HCT116 (cell line): ENCODE measurements around the gene CHAMP1. TPM values are rescaled to one million over a fixed set of nuclear protein-coding genes. Genes with fewer than 3 reads are reported as not detected.
A peak's percentile ranks its signal among the peaks of the same experiment; 100 is the strongest.

Source experiments
- ATAC-seq: fragments of 200-7000 bp; cut with Tn5 transposase; 2 replicates; pipeline ENCODE4 v1.9.1; 2020; ENCODE audit warnings: mild to moderate bottlenecking, moderate library complexity
- BruUV-seq: library from RNA; stranded (reverse); fragments of 400-500 nt; replicated peaks from 2 replicates; lab custom pipeline; 2021; lab: Mats Ljungman, UMichigan
- CTCF ChIA-PET: fragments of 300-600 bp; sonication (Branson Sonifier 250); formaldehyde crosslinking; loops from one replicate; lab custom pipeline; 2021; ENCODE audit warnings: antibody characterized with exemption; lab: Charles Lee
- POLR2A ChIA-PET: fragments of 300-600, 350-600 bp; sonication (Branson Sonifier 250); formaldehyde crosslinking; loops from one replicate; lab custom pipeline; 2021; ENCODE audit warnings: antibody characterized with exemption; lab: Charles Lee
- RAD21 ChIA-PET, 2 experiments: fragments of 300-600 bp; sonication (Branson Sonifier 250); formaldehyde crosslinking; loops; one replicate each; lab custom pipeline; 2023; ENCODE audit warnings: low total read pairs in 2 of 2; ENCODE audit not compliant: uncharacterized antibody in 2 of 2, unreplicated experiment in 2 of 2, low non-redundant PET in 1 of 2; lab: Charles Lee
- DNase-seq: peaks from one replicate; pipeline ENCODE4 v3.0.0-alpha.2; 2010; ENCODE audit warnings: low read depth, low spot score
- H2AFZ ChIP-seq: fragments of 200-600 bp; shearing (Covaris generic), sonication (generic); 2 replicates; pipeline ENCODE4 v1.6.1; 2017; ENCODE audit warnings: low read depth, mixed run types, mixed read lengths, antibody characterized with exemption, low read length; ENCODE audit not compliant: poor library complexity, severe bottlenecking
- H3K27ac ChIP-seq: 2 replicates; pipeline ENCODE4 v1.5.1; 2012; ENCODE audit warnings: low read depth, low read length
- H3K27me3 ChIP-seq: fragments of 200-600 bp; sonication (generic); 2 replicates; pipeline ENCODE4 v1.6.1; 2016; ENCODE audit warnings: mixed run types, low read length, mixed read lengths; ENCODE audit not compliant: insufficient read depth
- H3K36me3 ChIP-seq, 2 experiments: fragments of 200-500 bp in 1 of 2; fragments of 200-600 bp in 1 of 2; sonication (Bioruptor generic) in 1 of 2; sonication (generic) in 1 of 2; 2 replicates each; pipeline versions ENCODE4 v1.5.1 to v1.6.1; 2014 to 2016; ENCODE audit warnings: low read length in 2 of 2, inconsistent platforms in 1 of 2, mixed read lengths in 1 of 2, mixed run types in 1 of 2; ENCODE audit not compliant: insufficient read depth in 2 of 2, control insufficient read depth in 1 of 2
- H3K4me1 ChIP-seq, 2 experiments: fragments of 200-600 bp in 1 of 2; sonication (generic) in 1 of 2; 2 replicates each; pipeline versions ENCODE4 v1.5.1 to v1.6.1; 2012 to 2017; ENCODE audit warnings: low read length in 2 of 2, inconsistent platforms in 1 of 2, mild to moderate bottlenecking in 1 of 2, mixed read lengths in 1 of 2, mixed run types in 1 of 2, moderate library complexity in 1 of 2; ENCODE audit not compliant: insufficient read depth in 2 of 2, control insufficient read depth in 1 of 2
- H3K4me2 ChIP-seq: fragments of 200-600 bp; sonication (generic); 2 replicates; pipeline ENCODE4 v1.6.1; 2017; ENCODE audit warnings: mixed run types, low read length, mixed read lengths
- H3K4me3 ChIP-seq, 2 experiments: fragments of 200-600 bp in 1 of 2; sonication (generic) in 1 of 2; replicated peaks in 1 of 2; 2 replicates each; pipeline ENCODE4 v1.5.1; 2011 to 2016; ENCODE audit warnings: low read length in 2 of 2, control low read depth in 1 of 2, low read depth in 1 of 2, mild to moderate bottlenecking in 1 of 2, mixed read lengths in 1 of 2, mixed run types in 1 of 2
- H3K79me2 ChIP-seq: fragments of 200-600 bp; sonication (generic); 2 replicates; pipeline ENCODE4 v1.6.1; 2017; ENCODE audit warnings: mild to moderate bottlenecking, mixed run types, low read length, moderate library complexity, mixed read lengths; ENCODE audit not compliant: insufficient read depth
- H3K9ac ChIP-seq: fragments of 200-600 bp; sonication (generic); 2 replicates; pipeline ENCODE4 v1.6.1; 2016; ENCODE audit warnings: low read length, mixed read lengths
- H3K9me2 ChIP-seq: fragments of 200-600 bp; sonication (generic), shearing (Covaris generic); 2 replicates; pipeline ENCODE4 v1.6.1; 2017; ENCODE audit warnings: mixed run types, mild to moderate bottlenecking, moderate library complexity; ENCODE audit not compliant: insufficient read depth
- H3K9me3 ChIP-seq, 2 experiments: fragments of 200-500 bp in 1 of 2; fragments of 200-600 bp in 1 of 2; sonication (Bioruptor generic) in 1 of 2; sonication (generic) in 1 of 2; 2 replicates each; pipeline ENCODE4 v1.6.1; 2014 to 2017; ENCODE audit warnings: low read length in 2 of 2, mixed read lengths in 2 of 2, inconsistent platforms in 1 of 2, low read depth in 1 of 2, mild to moderate bottlenecking in 1 of 2, mixed run types in 1 of 2, moderate library complexity in 1 of 2; ENCODE audit not compliant: control insufficient read depth in 1 of 2, insufficient read depth in 1 of 2
- H4K20me1 ChIP-seq: fragments of 200-600 bp; sonication (generic), shearing (Covaris generic); 2 replicates; pipeline ENCODE4 v1.6.1; 2017; ENCODE audit warnings: mixed run types, mild to moderate bottlenecking, moderate library complexity; ENCODE audit not compliant: insufficient read depth
- ATF3 ChIP-seq: IDR thresholded peaks from 2 replicates; pipeline ENCODE4 v1.6.1; 2012
- CBX3 ChIP-seq: IDR thresholded peaks from 2 replicates; pipeline ENCODE4 v1.6.1; 2012; ENCODE audit warnings: low read depth
- CEBPB ChIP-seq: IDR thresholded peaks from 2 replicates; pipeline ENCODE4 v1.6.1; 2012; ENCODE audit warnings: low read depth
- FOSL1 ChIP-seq: IDR thresholded peaks from 2 replicates; pipeline ENCODE4 v1.6.1; 2012; ENCODE audit warnings: low read depth
- MAX ChIP-seq: IDR thresholded peaks from 2 replicates; pipeline ENCODE4 v1.6.1; 2012
- POLR2A ChIP-seq: IDR thresholded peaks from 2 replicates; pipeline ENCODE4 v1.7.0; 2011; ENCODE audit warnings: borderline replicate concordance; ENCODE audit not compliant: insufficient read depth, insufficient read length; ENCODE audit errors: extremely low read depth
- RAD21 ChIP-seq: IDR thresholded peaks from 2 replicates; pipeline ENCODE4 v1.6.1; 2012; ENCODE audit warnings: low read depth, mild to moderate bottlenecking
- SP1 ChIP-seq: IDR thresholded peaks from 2 replicates; pipeline ENCODE4 v1.6.1; 2012; ENCODE audit warnings: low read depth
- SRF ChIP-seq: IDR thresholded peaks from 2 replicates; pipeline ENCODE4 v1.6.1; 2012; ENCODE audit warnings: low read depth
- TCF7L2 ChIP-seq: IDR thresholded peaks from 2 replicates; pipeline ENCODE4 v1.7.0; 2011; ENCODE audit warnings: borderline replicate concordance, inconsistent platforms; ENCODE audit not compliant: insufficient read depth, insufficient read length; ENCODE audit errors: extremely low read depth
- intact Hi-C: fragments of 100-400 bp; cut with micrococcal nuclease; formaldehyde crosslinking; loops from 2 replicates; pipeline ENCODE4 v1.10.0; 2022
- total RNA-seq: library from RNA; stranded (reverse); gene quantifications from one replicate; pipeline ENCODE4 v1.2.1, GENCODE V29; 2021; ENCODE audit not compliant: unreplicated experiment

The CHAMP1 gene
- total RNA-seq, 1 experiment from 2014 or later = 31.5 TPM

GRCh38 chr13:114286808-114287207 lies 27.5 kb upstream of the CHAMP1 start:
- H3K27me3 ChIP-seq = no peaks in the 10 kb centered on the region
- ChIA-PET CTCF (no interaction called here), RAD21 (no interaction called here), POLR2A (interaction anchor here (0.6 kb wide), 1 partner anchor 26 kb away, joined by 3 read pairs; no protein-coding TSS in a partner anchor)
- no peaks in the 10 kb centered on the region for H3K9me2 ChIP-seq
- peaks cover 7 to 16% of the 10 kb centered on the region in 2 experiments; a peak in 2 of 4 replicates for H3K36me3 ChIP-seq
- no peaks in the 10 kb centered on the region; the same call in 1 of the 2 replicates for H4K20me1 ChIP-seq
- H3K4me2 ChIP-seq = no peak overlapping the region
- DNase-seq = no peak
- no peak overlapping the region for H3K9ac ChIP-seq
- BruUV-seq = no TSS peak
- no peak overlapping the region for H3K27ac ChIP-seq
- H3K9me3 ChIP-seq = no peaks in the 10 kb centered on the region
- H2AFZ ChIP-seq = no peak overlapping the region
- no peak overlapping the region for H3K4me3 ChIP-seq
- peaks cover 21% of the 10 kb centered on the region for H3K79me2 ChIP-seq
- no peak for ATAC-seq
- peaks cover 3 to 8% of the 10 kb centered on the region in 2 experiments; a peak in 3 of 4 replicates for H3K4me1 ChIP-seq
- intact Hi-C loops = no loop called here
- no peak for TF ChIP-seq CBX3
- TF ChIP-seq MAX = no peak
- no peak for TF ChIP-seq FOSL1
- no peak for TF ChIP-seq CEBPB
- TF ChIP-seq POLR2A = no peak
- TF ChIP-seq RAD21 = no peak
- TF ChIP-seq TCF7L2 = no peak

GRCh38 chr13:114288157-114288591 lies 26.1 kb upstream of the CHAMP1 start:
- ATAC-seq = peak; percentile 27; the same call in 1 of the 2 replicates
- H3K27me3 ChIP-seq = no peaks in the 10 kb centered on the region
- POLR2A ChIA-PET = no interaction called here

More at GRCh38 chr13:114288157-114288591, 26.1 kb upstream of the CHAMP1 start:
- intact Hi-C loops = no loop called here
- CTCF ChIA-PET = no interaction called here
- Histone ChIP-seq H2AFZ (no peak overlapping the region), H3K4me2 (no peak overlapping the region), H3K36me3 (peaks cover 7 to 24% of the 10 kb centered on the region in 2 experiments; a peak in 2 of 4 replicates), H4K20me1 (no peaks in the 10 kb centered on the region; the same call in 1 of the 2 replicates), H3K4me1 (peaks cover under 1 to 4% of the 10 kb centered on the region in 2 experiments; a peak in 1 of 4 replicates), H3K9me2 (no peaks in the 10 kb centered on the region), H3K79me2 (peaks cover 11% of the 10 kb centered on the region), H3K9ac (no peak overlapping the region), H3K4me3 (no peak overlapping the region), H3K27ac (no peak overlapping the region), H3K9me3 (no peaks in the 10 kb centered on the region)
- TF ChIP-seq POLR2A = no peak
- no peak for TF ChIP-seq SP1
- no peak for TF ChIP-seq ATF3
- no peak for TF ChIP-seq SRF
- DNase-seq = no peak
- no TSS peak for BruUV-seq
- RAD21 ChIA-PET = no interaction called here
